Stomach (tissue), 9 donors: ENCODE data around the gene SIK1. TPM values are rescaled to one million over a fixed set of nuclear protein-coding genes. Genes with fewer than 3 reads are reported as not detected.
"Not testable (repeated sequence)": the region's sequence is repeated elsewhere in the genome, so short reads cannot be mapped to it uniquely, and the experiment has no call there.

Source experiments
- DNase-seq, 2 donors: peaks; one replicate each; pipeline versions ENCODE4 v3.0.0 to v3.0.0-alpha.2; 2013 to 2019
- H3K27ac ChIP-seq, 5 donors: fragments of 200-600 bp in 4 of 5; sonication (generic) in 4 of 5; one replicate each; pipeline ENCODE4 v1.5.1; 2013 to 2019; ENCODE audit warnings: mild to moderate bottlenecking in 1 of 5, moderate library complexity in 1 of 5
- H3K27me3 ChIP-seq, 3 donors: fragments of 200-600 bp; sonication (generic); one replicate each; pipeline ENCODE4 v1.5.1; 2017 to 2019; ENCODE audit warnings: mixed run types in 1 of 3
- H3K36me3 ChIP-seq, 4 donors: fragments of 200-600 bp; sonication (generic); 1 replicate in 3 of 4; 2 replicates in 1 of 4; pipeline ENCODE4 v1.5.1; 2016 to 2019
- H3K4me1 ChIP-seq, 4 donors: fragments of 200-600 bp; sonication (generic); one replicate each; pipeline ENCODE4 v1.5.1; 2016 to 2019
- H3K4me3 ChIP-seq, 4 donors: fragments of 200-600 bp; sonication (generic) in 3 of 4; one replicate each; pipeline ENCODE4 v1.5.1; 2016 to 2019; ENCODE audit warnings: mild to moderate bottlenecking in 1 of 4
- H3K9me3 ChIP-seq, 4 donors: fragments of 200-600 bp; sonication (generic); one replicate each; pipeline ENCODE4 v1.5.1; 2016 to 2019
- WGBS, 5 donors: extraction: QIAGEN DNeasy Blood & Tissue Kit in 3 of 5; methylation state at CpG; one replicate each; pipeline versions ENCODE4 v1.1.5 to v1.1.7; 2013 to 2018; 5-methylcytosine and 5-hydroxymethylcytosine counted together
- intact Hi-C: fragments of 100-400 bp; cut with DNase I; formaldehyde crosslinking; loops from one replicate; pipeline ENCODE4 v1.15.1; 2023; ENCODE audit warnings: low total_unique reads
- polyA plus RNA-seq, 3 donors: library from polyadenylated mRNA; stranded (reverse); fragments of 200-250 nt; gene quantifications; one replicate each; pipeline ENCODE4 v1.2.3, GENCODE V29; 2013
- total RNA-seq, 5 donors: library from RNA; depleted of rRNA; stranded (reverse); fragments of >200 nt; gene quantifications; one replicate each; pipeline versions ENCODE4 v1.1.0 to v1.2.3, GENCODE V29; 2014 to 2016
- donor health status: healthy with polysubstance abuse.
- donor health status: Bipolar disorder and iron deficiency.
- donor health status: healthy.

The SIK1 gene
- total and polyA plus RNA-seq, 8 donors: 0.43 to 93.4 (median 16.9) TPM

DNA sequence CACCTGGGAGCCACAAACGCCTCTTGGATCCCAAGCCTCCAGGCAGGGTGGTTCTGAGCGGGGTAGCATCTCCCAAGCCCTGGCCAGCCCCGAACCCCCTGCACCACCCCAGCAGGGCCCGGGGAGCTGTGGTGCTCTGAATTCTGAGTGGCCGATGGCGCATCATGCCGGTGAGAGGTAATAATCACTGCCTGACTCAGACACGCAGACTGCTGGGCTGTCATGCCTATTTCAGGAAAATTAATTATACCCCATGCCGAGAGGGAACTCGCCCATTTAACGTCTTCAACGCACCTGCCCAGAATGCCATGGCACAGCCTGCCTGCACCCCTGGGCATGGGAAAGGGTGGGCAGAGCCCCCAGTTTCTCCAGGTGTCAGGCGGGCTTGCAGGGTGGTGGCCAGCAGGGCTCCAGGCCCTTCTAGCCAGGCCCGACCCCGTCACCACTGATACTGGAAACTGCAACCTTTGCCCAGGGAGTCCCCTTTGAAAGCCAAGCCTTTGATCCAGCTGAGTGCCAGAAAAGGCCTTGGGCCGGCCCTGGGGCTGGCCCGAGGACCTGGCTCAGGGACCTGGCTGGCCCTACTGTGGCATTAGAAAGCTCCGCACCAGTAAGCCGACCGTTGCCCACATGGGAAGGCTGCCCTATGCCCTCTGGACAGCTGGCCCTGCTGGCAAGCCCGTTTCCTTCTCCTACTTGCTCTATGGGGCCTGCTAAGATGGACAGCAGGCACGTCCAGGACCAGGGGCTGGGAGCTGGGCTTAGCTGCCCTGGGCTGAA, 23.1 kb downstream of the SIK1 start:
- H3K9me3 ChIP-seq: not testable (repeated sequence)

DNA sequence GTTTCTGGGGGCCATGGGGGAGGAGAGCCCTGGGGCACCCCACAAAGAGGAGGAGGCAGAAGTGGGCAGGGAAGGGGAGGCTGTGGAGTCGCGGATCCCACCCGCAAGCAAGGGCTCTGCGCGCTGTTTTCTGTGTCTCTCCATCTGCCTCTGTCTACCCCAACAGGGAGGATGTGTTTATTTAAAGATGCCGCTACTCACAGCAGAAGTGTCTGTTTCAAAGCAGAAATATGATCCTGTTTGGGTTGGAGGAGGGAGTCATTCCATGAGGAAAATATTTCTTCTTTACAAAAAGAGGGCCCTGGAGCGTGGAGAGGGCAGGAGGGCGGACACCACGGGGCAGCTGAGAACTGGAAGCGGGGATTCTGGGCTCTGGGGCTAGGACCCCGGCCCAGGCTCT, 25.8 kb downstream of the SIK1 start:
- no CpG with 5 or more reads among the region's 11 CpGs for WGBS, 5 donors
- H3K36me3 ChIP-seq, H3K9me3 ChIP-seq, DNase-seq, intact Hi-C loops, H3K4me1 ChIP-seq, H3K4me3 ChIP-seq, H3K27ac ChIP-seq, H3K27me3 ChIP-seq: not testable (repeated sequence)

More for the DNA sequence above, 23.1 kb downstream of the SIK1 start:
- H3K27me3 ChIP-seq, intact Hi-C loops, H3K4me1 ChIP-seq, H3K36me3 ChIP-seq, H3K27ac ChIP-seq, DNase-seq, H3K4me3 ChIP-seq: not testable (repeated sequence)
- WGBS, 5 donors: 75 to 86% (median 80%) methylated on average over 1 to 2 of the region's 22 CpGs; no CpG with 5 or more reads in 1 of the 5 donors

DNA sequence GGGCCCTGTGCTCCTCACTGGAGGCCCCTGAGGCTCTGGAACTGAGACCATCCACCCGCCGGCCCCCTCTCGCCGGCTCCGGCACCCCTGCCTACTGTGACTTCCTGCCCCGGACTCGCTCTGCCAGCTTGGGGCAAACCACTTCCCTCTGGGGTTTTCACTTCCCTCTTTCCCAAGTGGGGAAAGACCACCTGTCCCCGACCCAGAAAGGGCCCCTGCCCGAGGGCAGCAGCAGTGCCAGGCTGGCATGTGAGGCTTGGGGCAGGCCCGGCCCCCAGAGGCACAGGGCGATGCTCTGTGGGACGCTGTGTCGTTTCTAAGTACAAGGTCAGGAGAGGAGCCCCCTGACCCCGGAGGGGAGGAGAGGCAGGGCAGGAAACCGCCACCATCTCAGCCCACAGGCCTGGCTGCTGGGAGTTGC, 27.3 kb downstream of the SIK1 start:
- H3K9me3 ChIP-seq, H3K27me3 ChIP-seq, H3K4me3 ChIP-seq, intact Hi-C loops, H3K27ac ChIP-seq, DNase-seq, H3K36me3 ChIP-seq, H3K4me1 ChIP-seq: not testable (repeated sequence)
- no CpG with 5 or more reads among the region's 15 CpGs for WGBS, 5 donors

DNA sequence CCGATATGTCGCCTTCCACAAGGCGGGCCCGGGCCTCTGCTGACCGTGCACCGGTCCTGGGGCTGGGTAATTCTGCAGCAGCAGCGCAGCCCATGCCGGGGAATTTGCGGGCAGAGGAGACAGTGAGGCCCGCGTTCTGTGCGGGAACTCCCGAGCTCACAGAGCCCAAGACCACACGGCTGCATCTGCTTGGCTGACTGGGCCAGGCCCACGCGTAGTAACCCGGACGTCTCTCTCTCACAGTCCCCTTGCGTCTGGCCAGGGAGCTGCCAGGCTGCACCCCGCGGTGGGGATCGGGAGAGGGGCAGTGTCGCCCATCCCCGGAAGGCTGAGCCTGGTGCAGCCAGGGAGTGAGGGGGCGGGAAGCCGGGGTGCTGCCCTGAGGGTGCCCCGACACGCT, 27.8 kb downstream of the SIK1 start:
- H3K9me3 ChIP-seq, H3K27me3 ChIP-seq, intact Hi-C loops, DNase-seq, H3K36me3 ChIP-seq, H3K4me1 ChIP-seq, H3K27ac ChIP-seq, H3K4me3 ChIP-seq: not testable (repeated sequence)
- no CpG with 5 or more reads among the region's 28 CpGs for WGBS, 5 donors

DNA sequence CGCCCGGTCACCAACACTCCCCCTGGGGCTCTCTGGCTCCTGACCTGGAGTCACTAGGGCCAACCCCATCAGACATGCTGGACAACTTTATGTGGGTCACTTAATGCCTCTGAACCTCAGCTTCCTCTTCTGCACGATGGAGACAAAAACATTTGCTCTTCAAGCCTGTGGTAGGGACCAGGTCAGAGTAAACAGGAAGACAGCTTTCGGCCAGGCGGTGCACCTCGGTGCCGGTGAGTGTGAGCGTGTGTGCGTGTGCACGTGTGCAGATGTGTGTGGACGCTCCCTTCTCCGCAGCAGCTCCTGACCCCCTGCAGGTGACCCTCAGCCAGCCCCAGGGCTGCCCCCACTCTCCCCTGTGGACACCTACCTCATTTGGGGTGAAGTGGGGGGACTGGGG, 28.4 kb downstream of the SIK1 start:
- WGBS, 5 donors: no CpG with 5 or more reads among the region's 12 CpGs
- intact Hi-C loops: not testable (repeated sequence)

DNA sequence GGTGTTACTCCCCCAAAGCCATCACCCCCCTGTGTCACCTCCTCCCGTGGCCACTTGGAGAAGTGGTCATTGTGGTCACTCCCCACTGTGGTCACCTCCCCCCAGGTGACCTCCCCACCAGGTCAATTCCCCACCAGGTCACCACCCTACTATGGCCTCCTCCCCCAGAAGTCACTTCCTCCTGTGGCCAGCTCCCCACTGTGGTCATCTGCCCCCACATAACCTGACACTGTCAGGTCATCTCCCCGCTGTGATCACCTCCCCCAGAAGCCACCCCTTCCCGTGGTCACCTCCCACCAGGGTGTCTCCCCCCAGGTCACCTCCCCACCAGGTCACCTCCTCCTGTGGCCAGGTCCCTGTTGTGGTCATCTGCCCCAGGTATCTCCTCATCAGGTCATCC, 28.9 kb downstream of the SIK1 start:
- H3K36me3 ChIP-seq, H3K9me3 ChIP-seq, H3K4me3 ChIP-seq, H3K4me1 ChIP-seq, H3K27ac ChIP-seq, DNase-seq, intact Hi-C loops, H3K27me3 ChIP-seq: not testable (repeated sequence)
- no CpG with 5 or more reads among the region's 3 CpGs for WGBS, 5 donors

More for the DNA sequence above, 28.4 kb downstream of the SIK1 start:
- DNase-seq, H3K36me3 ChIP-seq, H3K27me3 ChIP-seq, H3K27ac ChIP-seq, H3K9me3 ChIP-seq, H3K4me1 ChIP-seq, H3K4me3 ChIP-seq: not testable (repeated sequence)

DNA sequence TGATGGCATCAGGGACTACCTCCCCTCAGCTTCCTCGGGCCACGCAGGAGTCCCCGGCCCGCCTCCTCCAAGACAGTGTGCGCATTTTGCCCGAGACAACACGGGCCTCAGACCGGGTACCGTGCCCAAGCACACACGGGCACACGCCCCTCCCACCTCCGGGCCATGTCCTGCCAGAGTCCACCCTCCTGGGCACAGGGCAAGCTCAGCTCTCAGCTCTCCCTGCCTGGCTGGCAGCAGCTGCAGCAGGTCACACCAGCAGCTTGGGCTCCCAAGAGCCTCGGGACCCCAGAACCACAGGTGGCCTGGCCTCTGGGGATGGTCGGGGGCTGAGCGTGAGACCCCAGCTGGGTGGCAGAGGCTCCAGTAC, 29.5 kb downstream of the SIK1 start:
- no CpG with 5 or more reads among the region's 15 CpGs for WGBS, 5 donors
- intact Hi-C loops: not testable (repeated sequence)

DNA sequence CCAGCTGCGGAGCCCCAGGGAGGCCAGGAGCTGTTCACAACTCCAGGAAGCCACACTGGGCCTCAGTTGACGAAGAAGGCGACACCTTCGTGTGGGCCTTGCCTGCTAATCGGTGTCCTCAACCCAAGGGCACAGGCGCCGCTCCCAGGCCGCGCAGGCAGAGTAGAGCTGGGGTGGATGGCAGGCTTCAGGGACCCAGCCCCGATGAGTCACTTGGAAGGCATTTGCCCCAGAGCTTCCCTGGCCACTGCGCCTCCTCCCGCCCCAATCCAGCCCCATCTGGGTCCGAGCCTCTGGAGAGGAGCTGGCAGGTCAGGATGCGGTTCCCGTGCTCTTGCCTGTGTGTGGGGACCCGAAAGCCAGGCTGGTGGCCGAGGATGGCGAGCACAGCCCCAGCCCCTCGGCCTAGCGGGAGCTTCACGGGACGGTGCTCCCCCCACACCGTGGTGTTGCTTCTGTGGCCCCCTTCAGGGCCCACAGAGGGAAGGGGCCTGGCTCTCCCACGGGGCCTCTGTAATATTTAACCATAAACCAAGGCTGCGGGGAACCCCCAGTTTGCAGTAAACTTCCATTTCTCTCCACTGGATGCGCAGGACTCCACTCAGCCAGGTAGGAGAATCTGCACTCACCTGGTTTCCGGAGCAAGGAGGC, 30.0 kb downstream of the SIK1 start:
- H3K9me3 ChIP-seq, H3K36me3 ChIP-seq, H3K27me3 ChIP-seq, H3K4me1 ChIP-seq, DNase-seq, H3K27ac ChIP-seq, intact Hi-C loops, H3K4me3 ChIP-seq: not testable (repeated sequence)
- WGBS, 5 donors: no CpG with 5 or more reads among the region's 27 CpGs

More for the DNA sequence above, 29.5 kb downstream of the SIK1 start:
- not testable (repeated sequence) for H3K27me3 ChIP-seq, H3K4me1 ChIP-seq, H3K36me3 ChIP-seq, H3K4me3 ChIP-seq, H3K27ac ChIP-seq, H3K9me3 ChIP-seq, DNase-seq

DNA sequence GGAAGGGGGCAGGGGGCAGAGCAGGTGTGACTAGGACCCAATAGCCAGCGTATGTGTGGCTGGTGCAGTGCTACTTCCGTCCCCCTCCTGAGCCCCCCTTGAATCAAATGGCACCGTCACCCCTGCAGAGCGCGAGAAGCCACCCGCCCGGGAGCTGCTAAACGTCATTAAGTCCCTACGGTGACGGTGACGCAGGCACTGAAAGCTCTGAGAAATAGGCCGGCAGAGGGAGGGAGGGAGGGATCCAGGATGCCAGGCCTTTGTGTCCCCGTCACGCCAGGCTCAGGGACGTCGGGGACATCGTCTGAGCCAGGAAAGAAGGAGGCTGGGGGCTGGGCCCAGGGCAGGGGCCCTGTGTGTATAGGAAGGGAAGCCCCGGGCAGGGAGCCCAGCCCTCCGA, 43.6 kb downstream of the SIK1 start:
- DNase-seq, H3K9me3 ChIP-seq, intact Hi-C loops, H3K27me3 ChIP-seq, H3K36me3 ChIP-seq, H3K27ac ChIP-seq, H3K4me1 ChIP-seq, H3K4me3 ChIP-seq: not testable (repeated sequence)
- WGBS, 5 donors: no CpG with 5 or more reads among the region's 19 CpGs

DNA sequence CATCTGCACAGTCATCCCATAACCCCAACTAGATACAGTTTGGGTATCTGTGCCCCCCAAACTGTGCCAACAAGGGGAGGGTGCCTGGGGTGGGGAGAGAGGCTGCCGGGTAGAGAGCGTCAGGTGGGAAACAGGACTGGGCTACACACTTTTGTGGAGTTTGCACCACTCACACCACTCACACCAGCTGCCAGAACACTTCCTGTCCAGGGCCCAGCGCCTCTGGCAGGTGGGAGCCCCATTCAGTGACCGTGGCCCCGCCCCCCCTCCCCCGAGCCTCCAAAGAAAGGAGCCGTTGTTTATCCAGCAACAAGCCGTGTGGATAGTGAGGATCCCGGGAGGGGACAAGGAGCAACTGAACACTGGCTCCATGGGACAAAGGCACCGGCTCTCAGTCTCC, 44.0 kb downstream of the SIK1 start:
- intact Hi-C loops, H3K36me3 ChIP-seq, H3K4me1 ChIP-seq, DNase-seq, H3K27me3 ChIP-seq, H3K4me3 ChIP-seq, H3K27ac ChIP-seq, H3K9me3 ChIP-seq: not testable (repeated sequence)
- WGBS, 5 donors: 14 to 20% (median 16%) methylated on average over 2 to 5 of the region's 10 CpGs; no CpG with 5 or more reads in 2 of the 5 donors

DNA sequence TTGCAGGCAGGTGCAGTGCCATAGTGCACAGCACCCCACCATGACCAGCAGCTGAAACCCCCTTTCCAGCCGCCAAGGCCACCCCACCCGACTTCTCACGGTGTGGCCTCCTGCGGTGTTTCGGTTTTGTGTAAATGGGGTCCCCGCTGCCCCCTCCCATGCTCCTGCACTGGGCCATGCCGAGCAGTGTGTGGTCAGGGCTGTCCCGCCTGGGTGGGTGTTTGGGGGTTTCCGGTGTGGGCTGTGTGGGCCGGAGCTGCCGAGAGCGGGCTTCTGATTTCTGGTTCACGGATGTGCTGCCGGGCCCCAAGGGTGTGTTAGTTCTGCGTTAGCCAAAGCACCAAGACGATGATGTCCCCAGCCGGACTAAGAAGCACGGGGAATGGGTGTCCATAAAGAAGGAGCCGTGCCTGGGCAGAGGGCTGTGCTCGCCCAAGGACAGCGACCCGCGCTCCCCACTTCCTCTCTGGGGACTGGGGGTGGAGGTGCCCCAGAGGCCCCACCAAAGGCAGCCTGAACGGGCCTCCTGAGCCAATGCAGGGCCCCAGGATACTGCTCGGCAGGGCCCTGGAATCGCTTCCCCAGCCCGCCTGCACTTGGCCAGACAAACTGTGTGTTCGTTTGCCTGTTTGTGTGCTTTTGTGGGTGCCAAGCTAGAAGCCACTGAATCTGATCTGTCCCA, 45.9 kb downstream of the SIK1 start:
- H3K27me3 ChIP-seq, H3K36me3 ChIP-seq, H3K9me3 ChIP-seq, intact Hi-C loops, H3K27ac ChIP-seq, H3K4me1 ChIP-seq, DNase-seq, H3K4me3 ChIP-seq: not testable (repeated sequence)
- 95 to 100% methylated on average over 5 of the region's 28 CpGs; no CpG with 5 or more reads in 3 of the 5 donors for WGBS, 5 donors

DNA sequence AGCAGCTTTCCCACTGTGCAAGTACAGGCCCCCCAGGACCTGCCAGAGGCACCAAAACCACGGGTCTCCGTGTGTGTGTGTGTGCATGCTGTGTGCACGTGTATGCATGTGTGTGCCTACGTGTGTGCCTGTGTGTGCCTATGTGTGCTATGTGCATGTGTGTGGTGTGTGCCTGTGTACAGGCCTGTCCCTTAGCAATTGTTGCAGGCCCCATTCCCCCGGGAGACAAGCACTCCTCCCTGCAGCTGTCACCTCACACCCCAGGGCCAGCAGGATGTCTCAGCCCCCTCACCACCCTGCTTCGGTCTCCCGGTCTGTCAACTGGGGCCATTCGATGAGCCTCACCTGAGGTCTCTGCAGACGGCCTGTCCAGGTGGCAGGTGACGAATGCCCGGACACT, 46.6 kb downstream of the SIK1 start:
- intact Hi-C loops, H3K36me3 ChIP-seq: not testable (repeated sequence)
- WGBS, 5 donors: 67 to 78% (median 78%) methylated on average over 2 to 4 of the region's 11 CpGs; no CpG with 5 or more reads in 2 of the 5 donors

More for the DNA sequence above, 46.6 kb downstream of the SIK1 start:
- not testable (repeated sequence) for DNase-seq, H3K27me3 ChIP-seq, H3K4me1 ChIP-seq, H3K4me3 ChIP-seq, H3K27ac ChIP-seq, H3K9me3 ChIP-seq
